COLO668 (cell line): Measurements from ENCODE around the gene UNC79.
A peak's percentile ranks its signal among the peaks of the same experiment; 100 is the strongest.
"Not testable (repeated sequence)": the region's sequence is repeated elsewhere in the genome, so short reads cannot be mapped to it uniquely, and the experiment has no call there.

Experiments used
- DNase-seq: peaks from one replicate; lab custom pipeline; 2025; ENCODE audit not compliant: unreplicated experiment; lab: John Stamatoyannopoulos, UW

The UNC79 gene

GRCh38 chr14:93430315-93431035 lies at the start of gene UNC79:
UNC79 (plus strand) TSS chr14:93430939; CDS start chr14:93431030, 91 bp downstream.
- DNase-seq = peak; percentile 79

DNA sequence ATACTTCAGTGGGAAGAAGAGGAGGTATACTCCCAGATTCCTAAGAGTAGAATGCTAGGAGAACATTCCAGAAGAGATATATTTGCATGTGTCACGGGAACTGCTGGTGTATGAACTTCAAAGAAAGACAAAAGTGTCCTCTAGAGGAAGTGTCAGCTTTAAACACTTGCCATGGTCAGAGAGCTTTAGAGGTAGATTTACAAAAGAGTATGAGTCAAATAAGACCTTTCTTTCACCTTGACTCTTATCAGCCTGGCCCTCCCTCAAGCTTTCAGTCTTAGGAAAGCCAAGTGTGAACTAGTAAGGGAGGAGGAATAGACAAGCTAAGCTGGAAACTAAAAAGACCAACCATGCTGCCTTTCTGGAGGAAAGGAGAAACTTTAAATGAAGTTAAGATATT lies 49.1 kb upstream of the UNC79 start:
- DNase-seq = no peak

GRCh38 chr14:93384256-93384655 lies 46.5 kb upstream of the UNC79 start:
- not testable (repeated sequence) for DNase-seq

DNA sequence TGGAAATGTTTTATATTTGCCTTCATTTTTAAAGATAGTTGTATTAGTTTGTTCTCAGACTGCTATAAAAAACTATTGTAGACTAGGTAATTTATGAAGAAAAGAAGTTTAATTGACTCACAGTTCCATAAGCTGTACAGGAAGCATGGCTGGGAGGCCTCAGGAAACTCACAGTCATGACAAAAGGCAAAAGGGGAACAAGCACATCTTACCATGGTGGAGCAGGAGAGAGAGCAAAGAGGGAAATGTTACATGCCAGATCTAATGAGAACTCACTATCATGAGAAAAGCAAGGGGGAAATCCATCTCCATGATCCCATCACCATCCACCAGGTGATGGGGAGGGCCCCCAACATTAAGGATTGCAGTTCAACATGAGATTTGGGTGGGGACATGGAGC lies 35.5 kb upstream of the UNC79 start:
- DNase-seq = no peak

DNA sequence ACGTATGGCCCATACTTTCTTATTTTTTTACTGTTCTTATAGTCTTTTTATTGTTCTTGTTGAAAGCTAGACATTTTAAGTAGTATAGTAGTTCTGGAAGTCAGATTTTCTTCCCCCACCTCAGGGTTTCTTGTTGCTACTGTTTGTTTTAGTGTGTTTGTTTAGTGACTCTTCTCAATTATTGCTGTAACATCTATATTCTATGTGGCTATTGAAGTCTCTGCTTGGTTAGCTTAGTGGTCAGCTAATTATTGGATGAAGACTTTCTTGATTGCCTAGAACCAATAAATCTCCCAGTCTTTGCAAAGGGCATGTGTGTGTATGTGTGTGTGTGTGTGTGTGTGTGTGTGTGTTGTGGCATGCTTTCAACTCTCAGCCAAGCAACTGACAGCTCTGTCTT lies 34.3 kb upstream of the UNC79 start:
- DNase-seq = no peak

GRCh38 chr14:93398491-93398890 lies 32.2 kb upstream of the UNC79 start:
- no peak for DNase-seq

- no peak for DNase-seq
Observed at GRCh38 chr14:93402951-93403350, 27.8 kb upstream of the UNC79 start.

GRCh38 chr14:93410021-93410420 lies 20.7 kb upstream of the UNC79 start:
- no peak for DNase-seq

- DNase-seq = no peak
Observed at GRCh38 chr14:93410893-93411292, 19.8 kb upstream of the UNC79 start.

GRCh38 chr14:93425136-93425535 lies 5.6 kb upstream of the UNC79 start:
- not testable (repeated sequence) for DNase-seq

DNA sequence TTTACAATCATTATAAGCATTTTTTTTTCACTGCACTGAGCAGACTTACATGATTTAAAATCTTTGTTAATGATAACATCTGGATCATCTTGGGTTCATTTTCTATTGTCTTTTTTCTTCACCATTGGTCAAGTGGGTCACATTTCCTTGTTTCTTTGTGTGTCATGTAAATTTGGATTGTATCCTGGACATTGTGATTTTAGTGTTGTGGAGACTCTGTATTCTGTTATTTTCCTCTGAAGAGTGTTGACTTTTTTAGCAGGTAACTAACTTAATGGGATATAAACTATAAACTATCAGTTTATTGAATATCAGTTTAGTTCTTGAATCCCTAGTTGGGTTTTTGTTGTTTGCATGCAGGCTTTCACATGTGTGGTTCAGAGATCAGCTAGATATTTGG lies 4.0 kb upstream of the UNC79 start:
- DNase-seq = no peak

GRCh38 chr14:93431036-93431670 lies 414 bp downstream of the UNC79 start:
- peak; percentile 70 for DNase-seq

- DNase-seq = no peak
Observed at GRCh38 chr14:93454224-93454623, 23.5 kb downstream of the UNC79 start.

- no peak for DNase-seq
Observed at GRCh38 chr14:93456356-93456755, 25.6 kb downstream of the UNC79 start.

- DNase-seq = no peak
Observed at GRCh38 chr14:93458234-93458633, 27.5 kb downstream of the UNC79 start.

GRCh38 chr14:93462479-93462878 lies 31.7 kb downstream of the UNC79 start:
- DNase-seq = no peak

DNA sequence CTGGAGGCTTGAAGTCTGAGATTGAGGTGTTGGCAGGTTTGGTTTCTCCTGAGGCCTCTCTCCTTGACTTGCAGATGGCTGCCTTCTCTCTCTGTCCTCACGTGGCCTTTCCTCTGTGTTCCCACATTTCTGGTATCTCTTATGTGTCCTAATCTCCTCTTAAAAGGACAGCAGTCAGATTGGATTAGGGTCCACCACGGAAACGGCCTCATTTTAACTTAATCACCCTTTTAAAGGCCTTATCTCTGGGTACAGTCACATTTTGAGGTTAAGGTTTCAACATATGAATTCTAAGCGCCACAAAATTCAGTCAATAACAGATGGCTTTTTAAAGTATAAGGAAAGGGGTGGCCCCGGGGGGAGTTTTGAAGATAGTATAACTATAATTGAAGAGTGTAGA lies 33.5 kb downstream of the UNC79 start:
- no peak for DNase-seq

DNA sequence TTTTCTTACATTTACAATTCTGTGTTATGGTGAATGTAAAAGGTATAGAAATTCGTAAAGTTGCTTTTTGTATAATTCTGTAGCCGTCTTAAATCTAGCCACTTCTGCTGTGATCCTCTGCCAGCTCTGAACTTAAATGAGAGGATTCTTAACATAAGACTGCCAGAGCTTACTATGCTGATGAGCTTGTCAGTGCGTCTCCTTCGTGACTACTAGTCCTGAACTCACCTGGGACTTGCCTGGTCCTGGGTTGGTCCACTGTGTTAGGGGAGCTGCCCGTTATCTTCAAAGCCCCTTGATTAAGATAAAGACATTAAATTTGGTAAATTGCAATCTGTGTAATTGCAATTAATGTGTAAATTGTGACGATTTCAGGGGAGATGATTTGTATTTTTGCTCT lies 44.7 kb downstream of the UNC79 start:
- DNase-seq = no peak

DNA sequence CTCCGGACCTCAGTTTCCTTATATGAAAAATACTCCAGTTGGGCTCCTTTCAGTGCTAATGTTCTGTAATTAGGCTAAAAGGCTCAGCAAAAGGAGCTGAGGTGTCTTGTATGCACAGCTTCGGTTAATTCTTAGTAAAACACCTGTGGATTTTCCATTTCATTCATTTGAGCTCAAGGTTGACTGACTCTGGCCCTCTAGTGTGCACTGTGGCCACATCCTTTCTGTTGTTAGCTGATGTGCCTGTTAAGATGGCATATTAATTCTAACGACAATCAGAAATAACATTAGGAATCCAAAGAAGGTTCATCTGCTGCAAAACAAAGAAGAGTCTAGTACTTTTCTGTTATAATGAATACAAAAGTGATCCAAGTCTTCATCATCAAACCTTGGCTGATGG lies 45.6 kb downstream of the UNC79 start:
- no peak for DNase-seq

GRCh38 chr14:93479074-93479473 lies 48.3 kb downstream of the UNC79 start:
- not testable (repeated sequence) for DNase-seq

DNA sequence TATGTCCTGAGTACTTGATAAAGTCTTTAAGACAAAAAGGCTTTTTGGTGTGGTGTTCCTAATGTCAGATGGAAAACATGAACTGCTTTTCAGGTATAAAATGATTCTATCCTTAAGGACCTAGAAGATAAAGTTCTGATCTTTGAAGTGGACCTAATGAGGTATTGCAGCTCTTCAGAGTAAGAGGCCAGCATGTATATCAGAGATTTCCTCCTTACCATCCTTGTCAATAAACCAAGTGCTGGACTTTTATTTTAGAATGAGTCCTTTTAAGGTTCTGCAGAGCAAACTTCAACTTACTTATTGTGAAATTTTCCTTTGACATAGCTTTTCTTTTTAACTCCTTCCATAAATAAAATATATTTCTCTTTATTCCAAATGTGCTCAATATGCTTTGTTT lies 50.1 kb downstream of the UNC79 start:
- no peak for DNase-seq

GRCh38 chr14:93481758-93482157 lies 51.0 kb downstream of the UNC79 start:
- no peak for DNase-seq

DNA sequence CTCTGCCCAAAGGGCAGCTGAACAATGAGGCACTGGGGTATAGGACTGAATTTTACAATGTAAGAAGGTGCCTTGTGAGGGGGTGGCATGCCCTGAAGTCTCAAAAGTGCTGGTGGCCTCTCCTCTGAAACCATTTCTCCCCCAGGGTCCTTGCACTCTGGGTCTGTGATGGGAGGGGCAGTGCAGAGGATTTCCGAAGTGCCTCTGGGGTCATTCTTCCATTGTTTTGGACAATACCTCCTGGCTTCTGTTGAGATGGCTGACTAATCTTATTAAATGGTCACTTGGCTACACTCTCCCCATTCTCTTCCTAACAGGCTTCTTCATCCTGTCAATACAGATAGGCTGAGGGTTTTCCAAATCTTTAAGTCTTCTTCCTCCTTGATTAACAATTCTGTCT lies 59.3 kb downstream of the UNC79 start:
- DNase-seq = no peak
